ENCODE measurements around the gene SBNO2. TPM values are rescaled to one million over a fixed set of nuclear protein-coding genes. Genes with fewer than 3 reads are reported as not detected.

The SBNO2 gene
- total RNA-seq, 4 donors from 2014 or later, result 14.9 to 67.2 (median 20.9) TPM

- Histone ChIP-seq H3K36me3 (no peaks in the 10 kb centered on the region), H3K4me1 (peaks cover 0 to 42% (median 12%) of the 10 kb centered on the region in 3 donors), H3K27me3 (peaks cover 74% of the 10 kb centered on the region), H3K27ac (no peak overlapping the region), H3K4me3 (peak overlapping the region in 1 of 2 donors; percentile 22), H3K9me3 (no peaks in the 10 kb centered on the region)
- ATAC-seq, result no peak
- TF ChIP-seq EP300 (IDR thresholded peaks at IDR 0.05), result no peak
- no peak for TF ChIP-seq POLR2A (IDR thresholded peaks at IDR 0.05)
- TF ChIP-seq CTCF (IDR thresholded peaks at IDR 0.05), result no peak
- no peak for TF ChIP-seq POLR2AphosphoS5 (IDR thresholded peaks at IDR 0.05)
- 4% methylated on average over 10 of the region's 99 CpGs; no CpG with 5 or more reads in 1 of the 2 donors for WGBS, 2 donors (ENCODE audit: low coverage in 1 of 2)
Observed at GRCh38 chr19:1070931-1071791, 102.9 kb downstream of the SBNO2 start.

GRCh38 chr19:1070576-1070930, 103.5 kb downstream of the SBNO2 start:
- no peaks in the 10 kb centered on the region for H3K9me3 ChIP-seq

GRCh38 chr19:1069009-1069779, 104.9 kb downstream of the SBNO2 start:
- 60% methylated on average over 11 to 15 of the region's 25 CpGs for WGBS, 2 donors (ENCODE audit: low coverage in 1 of 2)
- Histone ChIP-seq H3K4me1 (peaks cover 0 to 61% (median 21%) of the 10 kb centered on the region in 3 donors), H3K27me3 (peaks cover 94% of the 10 kb centered on the region), H3K4me3 (peak overlapping the region in 1 of 2 donors; percentile 49), H3K9me3 (no peaks in the 10 kb centered on the region), H3K36me3 (no peaks in the 10 kb centered on the region), H3K27ac (peak overlapping the region in 1 of 4 donors; percentile 66)
- peak; percentile 34 for ATAC-seq
- TF ChIP-seq POLR2A (IDR thresholded peaks at IDR 0.05) (no peak), EP300 (IDR thresholded peaks at IDR 0.05) (no peak), POLR2AphosphoS5 (IDR thresholded peaks at IDR 0.05) (no peak), CTCF (IDR thresholded peaks at IDR 0.05) (no peak)

More at GRCh38 chr19:1070576-1070930, 103.5 kb downstream of the SBNO2 start:
- Histone ChIP-seq H3K36me3 (no peaks in the 10 kb centered on the region), H3K4me3 (no peak overlapping the region), H3K27me3 (peaks cover 80% of the 10 kb centered on the region), H3K4me1 (peaks cover 0 to 48% (median 12%) of the 10 kb centered on the region in 3 donors), H3K27ac (no peak overlapping the region)
- 13% methylated on average over 7 of the region's 21 CpGs; no CpG with 5 or more reads in 1 of the 2 donors for WGBS, 2 donors (ENCODE audit: low coverage in 1 of 2)
- TF ChIP-seq POLR2AphosphoS5 (IDR thresholded peaks at IDR 0.05), result no peak
- TF ChIP-seq CTCF (IDR thresholded peaks at IDR 0.05), result no peak
- TF ChIP-seq EP300 (IDR thresholded peaks at IDR 0.05), result no peak
- no peak for TF ChIP-seq POLR2A (IDR thresholded peaks at IDR 0.05)
- no peak for ATAC-seq

- WGBS, 2 donors (ENCODE audit: low coverage in 1 of 2), result 53 to 92% methylated on average over 1 to 5 of the region's 45 CpGs
- peaks cover 0 to 61% (median 21%) of the 10 kb centered on the region in 3 donors for H3K4me1 ChIP-seq
- H3K4me3 ChIP-seq, result peak overlapping the region in 1 of 2 donors; percentile 49
- H3K36me3 ChIP-seq, result no peaks in the 10 kb centered on the region
- ATAC-seq, result no peak
- peaks cover 92% of the 10 kb centered on the region for H3K27me3 ChIP-seq
- H3K27ac ChIP-seq, result peak overlapping the region in 3 of 4 donors; percentile 37 to 66 (median 47)
- no peaks in the 10 kb centered on the region for H3K9me3 ChIP-seq
- TF ChIP-seq CTCF (IDR thresholded peaks at IDR 0.05) (no peak), POLR2A (IDR thresholded peaks at IDR 0.05) (no peak), EP300 (IDR thresholded peaks at IDR 0.05) (no peak), POLR2AphosphoS5 (IDR thresholded peaks at IDR 0.05) (no peak)
Observed at GRCh38 chr19:1068009-1069001, 105.8 kb downstream of the SBNO2 start.

All from gastroesophageal sphincter (tissue), 4 donors.